Measurements from ENCODE around the gene FRAS1.
"Not testable (repeated sequence)": the region's sequence is repeated elsewhere in the genome, so short reads cannot be mapped to it uniquely, and the experiment has no call there.

FRAS1 gene

DNA sequence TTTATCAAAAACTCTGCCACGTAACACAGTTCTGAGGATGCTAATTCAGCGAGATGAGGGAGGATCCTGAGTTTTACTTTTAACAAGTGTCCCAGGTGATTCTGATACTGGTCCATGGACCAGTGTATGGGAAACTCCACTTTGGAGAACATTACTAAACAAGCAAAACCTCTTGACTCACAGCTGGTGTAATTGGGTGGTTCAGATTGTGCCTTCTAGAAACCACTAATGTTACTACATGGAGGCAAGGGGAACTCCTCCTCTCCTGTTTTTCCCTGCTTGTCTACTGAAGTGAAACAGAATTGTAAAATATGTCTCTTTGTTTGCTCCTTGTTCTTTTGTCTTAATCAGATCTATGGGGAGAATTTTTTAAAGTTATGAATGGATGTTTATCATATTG lies 62.6 kb downstream of the FRAS1 start:
- DNase-seq (ENCODE audit: low read depth), result no peak
- H3K4me3 ChIP-seq (ENCODE audit: low read depth, low read length), result no peak overlapping the region
- TF ChIP-seq, protein P1, sequence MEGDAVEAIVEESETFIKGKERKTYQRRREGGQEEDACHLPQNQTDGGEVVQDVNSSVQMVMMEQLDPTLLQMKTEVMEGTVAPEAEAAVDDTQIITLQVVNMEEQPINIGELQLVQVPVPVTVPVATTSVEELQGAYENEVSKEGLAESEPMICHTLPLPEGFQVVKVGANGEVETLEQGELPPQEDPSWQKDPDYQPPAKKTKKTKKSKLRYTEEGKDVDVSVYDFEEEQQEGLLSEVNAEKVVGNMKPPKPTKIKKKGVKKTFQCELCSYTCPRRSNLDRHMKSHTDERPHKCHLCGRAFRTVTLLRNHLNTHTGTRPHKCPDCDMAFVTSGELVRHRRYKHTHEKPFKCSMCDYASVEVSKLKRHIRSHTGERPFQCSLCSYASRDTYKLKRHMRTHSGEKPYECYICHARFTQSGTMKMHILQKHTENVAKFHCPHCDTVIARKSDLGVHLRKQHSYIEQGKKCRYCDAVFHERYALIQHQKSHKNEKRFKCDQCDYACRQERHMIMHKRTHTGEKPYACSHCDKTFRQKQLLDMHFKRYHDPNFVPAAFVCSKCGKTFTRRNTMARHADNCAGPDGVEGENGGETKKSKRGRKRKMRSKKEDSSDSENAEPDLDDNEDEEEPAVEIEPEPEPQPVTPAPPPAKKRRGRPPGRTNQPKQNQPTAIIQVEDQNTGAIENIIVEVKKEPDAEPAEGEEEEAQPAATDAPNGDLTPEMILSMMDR (conservative IDR thresholded peaks at IDR 0.05; ENCODE audit: low read depth, low read length), result no peak

DNA sequence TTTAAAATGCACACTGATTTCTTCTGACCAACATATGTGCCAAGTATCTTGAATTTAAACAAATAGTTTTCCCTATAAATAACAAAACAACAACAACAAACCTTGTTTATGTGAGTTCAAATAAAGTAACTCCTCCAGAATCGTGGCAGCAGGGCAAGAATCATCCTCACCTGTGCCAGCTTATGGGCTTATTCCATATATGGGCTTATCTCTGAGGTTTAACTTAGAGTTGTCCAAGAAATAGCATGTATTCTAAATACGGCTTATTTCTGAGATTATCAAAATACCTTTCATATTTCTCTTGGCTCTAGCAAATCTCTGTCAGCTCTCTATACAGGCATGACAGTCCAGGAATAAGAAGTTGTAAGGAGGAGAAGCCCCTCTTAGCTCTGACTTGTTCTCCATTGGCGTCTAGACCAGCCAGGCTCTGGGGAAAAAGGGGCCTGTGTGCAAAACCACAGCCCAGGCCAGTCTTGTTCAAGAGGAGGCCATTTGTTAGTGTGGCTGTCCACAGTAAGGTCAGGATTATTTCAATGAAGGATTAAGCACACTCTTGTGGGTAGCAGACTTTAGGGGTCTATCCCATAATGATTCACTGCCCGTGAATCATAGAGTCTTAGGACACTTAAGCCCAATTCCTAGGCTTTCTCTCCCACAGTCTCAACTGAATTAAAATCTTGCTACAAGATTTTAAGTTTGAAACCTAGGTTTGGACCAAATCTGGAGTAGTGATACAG lies 63.2 kb downstream of the FRAS1 start:
- no peak overlapping the region for H3K4me3 ChIP-seq (ENCODE audit: low read depth, low read length)
- TF ChIP-seq, protein P1 (conservative IDR thresholded peaks at IDR 0.05; ENCODE audit: low read depth, low read length), result no peak
- no peak for DNase-seq (ENCODE audit: low read depth)

DNA sequence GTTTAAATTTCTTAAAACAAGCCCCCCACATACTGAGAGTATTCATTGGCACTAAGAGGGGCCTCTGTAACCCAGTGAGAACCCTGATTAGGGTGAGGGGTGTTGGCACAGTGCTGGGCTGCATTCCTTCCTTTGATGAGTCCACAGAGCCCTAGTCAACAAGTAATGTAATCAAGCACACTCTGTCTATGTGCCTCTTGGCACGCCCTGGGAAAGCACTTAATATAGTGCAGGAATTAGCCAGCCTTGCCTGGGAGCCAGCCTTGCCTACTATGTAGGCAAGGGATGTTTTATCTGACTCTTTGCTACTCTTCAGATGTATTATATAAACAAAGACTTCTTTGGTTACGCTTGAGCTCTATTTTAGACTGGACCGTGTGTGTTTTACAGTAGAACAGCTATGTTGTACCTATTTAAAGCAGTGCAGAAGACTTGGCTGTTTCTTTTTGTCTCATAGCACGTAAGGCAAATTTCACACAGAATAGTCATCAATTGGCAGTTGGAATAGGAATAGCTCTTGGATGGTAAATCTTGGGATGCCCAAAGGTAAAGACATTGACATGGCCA lies 64.3 kb downstream of the FRAS1 start:
- no peak overlapping the region for H3K4me3 ChIP-seq (ENCODE audit: low read depth, low read length)
- TF ChIP-seq, protein P1 (conservative IDR thresholded peaks at IDR 0.05; ENCODE audit: low read depth, low read length), result no peak
- DNase-seq (ENCODE audit: low read depth), result no peak

DNA sequence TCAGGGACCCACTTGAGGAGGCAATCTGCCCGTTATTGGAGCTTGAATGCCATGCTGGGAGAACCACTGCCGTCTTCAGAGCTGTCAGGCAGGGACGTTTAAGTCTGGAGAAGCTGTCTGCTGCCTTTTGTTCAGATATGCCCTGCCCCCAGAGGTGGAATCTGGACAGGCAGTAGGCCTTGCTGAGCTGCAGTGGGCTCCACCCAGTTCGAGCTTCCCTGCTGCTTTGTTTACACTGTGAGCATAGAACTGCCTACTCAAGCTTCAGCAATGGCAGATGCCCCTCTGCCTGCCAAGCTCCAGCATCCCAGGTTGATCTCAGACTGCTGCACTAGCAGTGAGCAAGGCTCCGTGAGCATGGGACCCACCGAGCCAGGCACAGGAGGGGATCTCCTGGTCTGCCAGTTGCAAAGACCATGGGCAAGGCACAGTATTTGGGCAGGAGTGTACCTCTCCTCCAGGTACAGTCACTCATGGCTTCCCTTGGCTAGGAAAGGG lies 68.8 kb downstream of the FRAS1 start:
- not testable (repeated sequence) for H3K4me3 ChIP-seq (ENCODE audit: low read depth, low read length); DNase-seq (ENCODE audit: low read depth)

DNA sequence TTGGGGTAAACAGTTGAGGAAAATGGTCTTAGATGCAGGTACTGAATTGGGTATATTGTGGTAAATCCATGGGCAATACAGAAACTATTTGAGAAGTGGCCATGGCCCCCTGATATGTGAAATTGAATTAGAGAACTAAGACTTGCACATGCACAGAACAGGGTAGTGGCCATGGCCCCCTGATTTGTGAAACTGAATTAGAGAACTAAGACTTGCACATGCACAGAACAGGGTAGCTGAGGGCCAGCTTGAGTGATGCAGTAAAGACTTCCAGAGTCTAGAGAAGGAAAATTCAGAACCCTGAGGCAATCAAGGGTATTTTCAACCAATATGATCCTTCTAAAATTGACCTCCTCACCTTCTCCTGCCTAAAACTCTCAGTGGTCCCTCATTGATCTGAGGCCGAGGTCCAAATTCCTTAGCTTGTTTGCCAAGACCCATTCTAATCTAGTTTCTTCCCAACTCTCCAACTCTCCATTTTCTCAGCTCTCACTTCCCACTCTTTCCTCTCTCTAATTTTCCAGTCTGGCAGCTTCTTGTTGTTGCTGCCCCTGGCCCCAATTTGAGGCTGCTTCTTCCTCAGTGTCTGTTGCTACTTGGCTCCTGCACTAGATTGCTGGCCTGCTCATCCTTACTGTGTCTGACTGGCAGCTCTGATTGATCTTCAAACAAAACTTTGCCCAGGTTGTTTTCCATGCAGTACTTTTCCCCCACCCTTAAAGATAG lies 72.4 kb downstream of the FRAS1 start:
- H3K4me3 ChIP-seq (ENCODE audit: low read depth, low read length), result no peak overlapping the region
- TF ChIP-seq, protein P1 (conservative IDR thresholded peaks at IDR 0.05; ENCODE audit: low read depth, low read length), result no peak
- no peak for DNase-seq (ENCODE audit: low read depth)

DNA sequence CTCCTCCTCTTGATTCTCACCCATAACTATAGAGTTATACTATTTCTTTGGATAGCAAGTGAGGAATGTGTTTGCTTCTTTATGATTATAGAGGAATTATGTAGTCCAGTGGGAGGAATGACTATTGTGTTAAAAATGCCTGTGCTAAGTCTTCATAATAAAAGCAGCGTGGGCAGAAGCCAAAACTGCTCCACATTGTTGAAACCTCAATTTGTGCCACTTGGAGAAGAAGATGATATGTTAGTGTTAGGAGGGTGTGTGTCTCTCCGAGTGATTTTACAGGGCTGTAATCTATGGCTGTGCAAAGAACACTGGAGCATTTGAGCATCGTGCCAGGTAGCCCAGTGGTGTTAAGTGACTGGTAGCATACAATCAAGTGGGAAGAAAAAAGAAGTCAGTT lies 74.3 kb downstream of the FRAS1 start:
- TF ChIP-seq, protein P1 (conservative IDR thresholded peaks at IDR 0.05; ENCODE audit: low read depth, low read length), result no peak
- H3K4me3 ChIP-seq (ENCODE audit: low read depth, low read length), result no peak overlapping the region
- no peak for DNase-seq (ENCODE audit: low read depth)

Data from choroid plexus epithelial cell (primary cell).